Fibroblast of villous mesenchyme (primary cell): Measurements from ENCODE around the gene SCAMP1. TPM values are rescaled to one million over a fixed set of nuclear protein-coding genes. Genes with fewer than 3 reads are reported as not detected.

ENCODE experiments used
- DNase-seq: peaks from one replicate; pipeline ENCODE4 v3.0.0-alpha.2; 2010; ENCODE audit warnings: low read depth
- H3K4me3 ChIP-seq: 2 replicates; pipeline ENCODE4 v1.5.1; 2011; ENCODE audit warnings: low read depth, mild to moderate bottlenecking, low read length
- small RNA-seq: library from RNA; depleted of rRNA; stranded (forward); fragments of <200 nt; gene quantifications from one replicate; pipeline ENCODE3, GENCODE V24; 2012
- total RNA-seq: library from RNA; depleted of rRNA; stranded (reverse); fragments of >200 nt; gene quantifications from 2 replicates; pipeline ENCODE4 v1.2.3, GENCODE V29; 2012
- TF ChIP-seq, protein P1 (sequence below): IDR thresholded peaks from 2 replicates; pipeline ENCODE4 v1.5.1; 2012; ENCODE audit warnings: low read depth, mild to moderate bottlenecking, low read length; ENCODE audit not compliant: insufficient read depth

SCAMP1 gene
- total RNA-seq, 1 donor, result 61.7 TPM

GRCh38 chr5:78527054-78527859, 166.8 kb downstream of the SCAMP1 start:
- DNase-seq, result peak; percentile 95
- H3K4me3 ChIP-seq, result no peak overlapping the region
- TF ChIP-seq, protein P1, sequence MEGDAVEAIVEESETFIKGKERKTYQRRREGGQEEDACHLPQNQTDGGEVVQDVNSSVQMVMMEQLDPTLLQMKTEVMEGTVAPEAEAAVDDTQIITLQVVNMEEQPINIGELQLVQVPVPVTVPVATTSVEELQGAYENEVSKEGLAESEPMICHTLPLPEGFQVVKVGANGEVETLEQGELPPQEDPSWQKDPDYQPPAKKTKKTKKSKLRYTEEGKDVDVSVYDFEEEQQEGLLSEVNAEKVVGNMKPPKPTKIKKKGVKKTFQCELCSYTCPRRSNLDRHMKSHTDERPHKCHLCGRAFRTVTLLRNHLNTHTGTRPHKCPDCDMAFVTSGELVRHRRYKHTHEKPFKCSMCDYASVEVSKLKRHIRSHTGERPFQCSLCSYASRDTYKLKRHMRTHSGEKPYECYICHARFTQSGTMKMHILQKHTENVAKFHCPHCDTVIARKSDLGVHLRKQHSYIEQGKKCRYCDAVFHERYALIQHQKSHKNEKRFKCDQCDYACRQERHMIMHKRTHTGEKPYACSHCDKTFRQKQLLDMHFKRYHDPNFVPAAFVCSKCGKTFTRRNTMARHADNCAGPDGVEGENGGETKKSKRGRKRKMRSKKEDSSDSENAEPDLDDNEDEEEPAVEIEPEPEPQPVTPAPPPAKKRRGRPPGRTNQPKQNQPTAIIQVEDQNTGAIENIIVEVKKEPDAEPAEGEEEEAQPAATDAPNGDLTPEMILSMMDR, result no peak

- TF ChIP-seq, protein P1, result no peak
- no peak overlapping the region for H3K4me3 ChIP-seq
- DNase-seq, result no peak
Observed at GRCh38 chr5:78527925-78528324, 167.5 kb downstream of the SCAMP1 start.

Small RNAs within 50 kb of the gene (small RNA-seq; reads per million reads assigned to genes)
- gene RF00019, result not detected
- not detected for gene RNU6-183P

Other genes starting within 250 kb of the SCAMP1 start
- 78.6 and 113 TPM in 2 replicates for gene AP3B1, start 65.9 kb upstream of the SCAMP1 start, total RNA-seq